IMR-90 (cell line): Measurements from ENCODE around the gene SPINT1. TPM values are rescaled to one million over a fixed set of nuclear protein-coding genes. Genes with fewer than 3 reads are reported as not detected.

Experiments used
- ATAC-seq: fragments of 200-7000 bp; cut with Tn5 transposase; 2 replicates; pipeline ENCODE4 v1.9.1; 2020; ENCODE audit warnings: low read depth, mild to moderate bottlenecking, moderate library complexity
- BruUV-seq: library from RNA; stranded (reverse); fragments of 400-500 nt; replicated peaks from 2 replicates; lab custom pipeline; 2021; lab: Mats Ljungman, UMichigan
- CTCF ChIA-PET: fragments of 300-600 bp; formaldehyde crosslinking; extraction: SDS; loops from one replicate; lab custom pipeline; 2021; ENCODE audit warnings: antibody characterized with exemption; lab: Yijun Ruan, JAX
- POLR2A ChIA-PET: fragments of 300-600 bp; sonication (Branson Sonifier 250); formaldehyde crosslinking; loops from one replicate; lab custom pipeline; 2022; ENCODE audit warnings: antibody characterized with exemption; ENCODE audit not compliant: unreplicated experiment; lab: Charles Lee
- DNase-seq: peaks from one replicate; pipeline ENCODE4 v3.0.0; 2013
- H2AFZ ChIP-seq: replicated peaks from 2 replicates; pipeline ENCODE3; 2013; ENCODE audit warnings: low read length, mild to moderate bottlenecking; ENCODE audit not compliant: poor library complexity
- H2AK5ac ChIP-seq: 2 replicates; pipeline ENCODE4 v1.6.1; 2013; ENCODE audit warnings: low read depth, low read length, inconsistent platforms
- H2AK9ac ChIP-seq: replicated peaks from 2 replicates; pipeline ENCODE3; 2013; ENCODE audit warnings: mild to moderate bottlenecking, low read depth, low read length, moderate library complexity; ENCODE audit not compliant: poor library complexity
- H2BK120ac ChIP-seq: 2 replicates; pipeline ENCODE4 v1.6.1; 2013; ENCODE audit warnings: low read depth, low read length, inconsistent platforms
- H2BK15ac ChIP-seq: 3 replicates; pipeline ENCODE4 v1.6.1; 2013; ENCODE audit warnings: low read depth, low read length, inconsistent platforms
- H2BK20ac ChIP-seq: 2 replicates; pipeline ENCODE4 v1.6.1; 2013; ENCODE audit warnings: low read depth, mild to moderate bottlenecking, inconsistent platforms, low read length, moderate library complexity
- H2BK5ac ChIP-seq: 2 replicates; pipeline ENCODE4 v1.6.1; 2013; ENCODE audit warnings: mild to moderate bottlenecking, low read depth, low read length, inconsistent platforms; ENCODE audit not compliant: poor library complexity, severe bottlenecking
- H3K14ac ChIP-seq: replicated peaks from 2 replicates; pipeline ENCODE4 v1.6.1; 2013; ENCODE audit warnings: low read depth, low read length, inconsistent platforms
- H3K18ac ChIP-seq: 2 replicates; pipeline ENCODE4 v1.6.1; 2013; ENCODE audit warnings: low read depth, low read length, control low read depth
- H3K23ac ChIP-seq: 2 replicates; pipeline ENCODE4 v1.6.1; 2013; ENCODE audit warnings: low read depth, low read length, inconsistent platforms
- H3K27ac ChIP-seq: 2 replicates; pipeline ENCODE4 v1.5.1; 2013; ENCODE audit warnings: mild to moderate bottlenecking, control low read depth, low read length; ENCODE audit not compliant: insufficient read depth
- H3K27me3 ChIP-seq: 2 replicates; pipeline ENCODE4 v1.6.1; 2013; ENCODE audit warnings: low read length; ENCODE audit not compliant: control insufficient read depth, insufficient read depth
- H3K36me3 ChIP-seq: 2 replicates; pipeline ENCODE4 v1.6.1; 2013; ENCODE audit warnings: low read length, mixed read lengths; ENCODE audit not compliant: control insufficient read depth, insufficient read depth
- H3K4ac ChIP-seq: 2 replicates; pipeline ENCODE4 v1.6.1; 2013; ENCODE audit warnings: low read depth, low read length, inconsistent platforms
- H3K4me1 ChIP-seq: 2 replicates; pipeline ENCODE4 v1.6.1; 2013; ENCODE audit warnings: low read length, mixed read lengths; ENCODE audit not compliant: control insufficient read depth, insufficient read depth
- H3K4me2 ChIP-seq: 2 replicates; pipeline ENCODE4 v1.6.1; 2013; ENCODE audit warnings: low read depth, mild to moderate bottlenecking, control low read depth, low read length, moderate library complexity
- H3K4me3 ChIP-seq: 2 replicates; pipeline ENCODE4 v1.5.1; 2013; ENCODE audit warnings: low read depth, mild to moderate bottlenecking, control low read depth, low read length, moderate library complexity; ENCODE audit not compliant: insufficient read depth
- H3K56ac ChIP-seq: 2 replicates; pipeline ENCODE4 v1.6.1; 2013; ENCODE audit warnings: low read length, inconsistent platforms; ENCODE audit not compliant: insufficient read depth; ENCODE audit errors: extremely low read depth
- H3K79me1 ChIP-seq, 2 experiments: 2 replicates each; pipeline ENCODE4 v1.6.1; 2013; ENCODE audit warnings: low read length in 2 of 2, inconsistent platforms in 1 of 2, low read depth in 1 of 2
- H3K9ac ChIP-seq: 2 replicates; pipeline ENCODE4 v1.6.1; 2013; ENCODE audit warnings: low read depth, low read length, control low read depth
- H3K9me1 ChIP-seq: 2 replicates; pipeline ENCODE4 v1.6.1; 2013; ENCODE audit warnings: low read length, inconsistent platforms; ENCODE audit not compliant: insufficient read depth
- H3K9me3 ChIP-seq: 2 replicates; pipeline ENCODE4 v1.6.1; 2013; ENCODE audit warnings: low read length; ENCODE audit not compliant: control insufficient read depth, insufficient read depth
- H4K20me1 ChIP-seq: 2 replicates; pipeline ENCODE4 v1.6.1; 2013; ENCODE audit warnings: low read length, inconsistent platforms; ENCODE audit not compliant: insufficient read depth
- H4K5ac ChIP-seq: 2 replicates; pipeline ENCODE4 v1.6.1; 2013; ENCODE audit warnings: mild to moderate bottlenecking, low read depth, low read length, control low read depth
- H4K8ac ChIP-seq, 2 experiments: 2 replicates each; pipeline ENCODE4 v1.6.1; 2013; ENCODE audit warnings: low read depth in 2 of 2, low read length in 2 of 2, control low read depth in 1 of 2, inconsistent platforms in 1 of 2
- H4K91ac ChIP-seq: 2 replicates; pipeline ENCODE4 v1.6.1; 2013; ENCODE audit warnings: low read depth, low read length, inconsistent platforms; ENCODE audit not compliant: insufficient read depth
- BHLHE40 ChIP-seq: fragments of 150-350 bp; IDR thresholded peaks from 2 replicates; pipeline ENCODE4 v1.6.1; 2016; ENCODE audit warnings: mild to moderate bottlenecking, low read depth, low read length
- CHD1 ChIP-seq: IDR thresholded peaks from 2 replicates; pipeline ENCODE4 v1.6.1; 2012; ENCODE audit warnings: low read depth, low read length, improper control_type of control experiment
- CTCF ChIP-seq: conservative IDR thresholded peaks from 2 replicates; pipeline ENCODE4 v1.5.1; 2012; ENCODE audit warnings: mild to moderate bottlenecking, low read depth, low read length, improper control_type of control experiment
- FOS ChIP-seq: fragments of 150-350 bp; IDR thresholded peaks from 2 replicates; pipeline ENCODE4 v1.6.1; 2016; ENCODE audit warnings: low read depth, low read length
- MAZ ChIP-seq: IDR thresholded peaks from 2 replicates; pipeline ENCODE4 v1.6.1; 2012; ENCODE audit warnings: low read depth, mild to moderate bottlenecking, low read length, improper control_type of control experiment, moderate library complexity, borderline replicate concordance
- MXI1 ChIP-seq: IDR thresholded peaks from 2 replicates; pipeline ENCODE4 v1.6.1; 2012; ENCODE audit warnings: low read depth, mild to moderate bottlenecking, low read length, moderate library complexity, borderline replicate concordance
- NFE2L2 ChIP-seq: fragments of 150-350 bp; IDR thresholded peaks from 2 replicates; pipeline ENCODE4 v1.6.1; 2016; ENCODE audit warnings: low read depth, mild to moderate bottlenecking, low read length
- POLR2A ChIP-seq: IDR thresholded peaks from 2 replicates; pipeline ENCODE4 v1.6.1; 2012; ENCODE audit warnings: mild to moderate bottlenecking, low read depth, low read length
- RCOR1 ChIP-seq: IDR thresholded peaks from 2 replicates; pipeline ENCODE4 v1.6.1; 2012; ENCODE audit warnings: mild to moderate bottlenecking, low read length, improper control_type of control experiment; ENCODE audit not compliant: insufficient replicate concordance
- RFX5 ChIP-seq: IDR thresholded peaks from 2 replicates; pipeline ENCODE4 v1.8.0; 2012; ENCODE audit warnings: low read depth, mild to moderate bottlenecking, low read length, moderate library complexity
- SMC3 ChIP-seq: fragments of 150-350 bp; IDR thresholded peaks from 2 replicates; pipeline ENCODE4 v1.6.1; 2016; ENCODE audit warnings: low read depth, mild to moderate bottlenecking, antibody characterized with exemption, low read length, moderate library complexity
- WGBS, 2 experiments: methylation state at CpG; one replicate each; pipeline versions ENCODE4 v1.1.5 to v1.1.7; 2013; ENCODE audit warnings: missing lambda C conversion rate in 2 of 2; ENCODE audit not compliant: insufficient read length in 1 of 2; ENCODE audit errors: extremely low coverage in 2 of 2; 5-methylcytosine and 5-hydroxymethylcytosine counted together
- dilution Hi-C: fragments of 300-500 bp; cut with HindIII; formaldehyde crosslinking; loops from one replicate; pipeline ENCODE4 v1.14.3; 2018; ENCODE audit warnings: low sequenced_read_pairs; ENCODE audit not compliant: unreplicated experiment
- in situ Hi-C: fragments of 300-500 bp; cut with MboI; formaldehyde crosslinking; loops from 3 replicates; pipeline ENCODE4 v1.14.3; 2019; ENCODE audit warnings: low sequenced_read_pairs, inconsistent platforms, mixed read lengths
- intact Hi-C: fragments of 100-400 bp; cut with micrococcal nuclease; formaldehyde crosslinking; loops from 2 replicates; pipeline ENCODE4 v1.10.0; 2022
- polyA plus RNA-seq, 3 experiments: library from polyadenylated mRNA; depleted of rRNA; stranded (reverse); fragments of >200 nt; gene quantifications; 2 replicates each; pipeline ENCODE4 v1.2.3, GENCODE V29; 2012; ENCODE audit warnings: low replicate concordance in 1 of 3
- total RNA-seq: library from RNA; depleted of rRNA; stranded (reverse); fragments of >200 nt; gene quantifications from 2 replicates; pipeline ENCODE4 v1.2.3, GENCODE V29; 2012
- TF ChIP-seq, protein P1 (sequence below): fragments of 150-350 bp; IDR thresholded peaks from 2 replicates; pipeline ENCODE4 v1.6.1; 2016; ENCODE audit warnings: low read depth, mild to moderate bottlenecking, low read length, moderate library complexity, borderline replicate concordance

Gene SPINT1
- total and polyA plus RNA-seq, 2 of the 4 experiments (the other 2 are of a cell fraction): 0.90 to 2.1 TPM

- no CpG with 5 or more reads among the region's 5 CpGs for WGBS, 2 experiments
- BruUV-seq: no TSS peak
These were observed 47.3 kb upstream of the SPINT1 start for GRCh38 chr15:40796512-40796911.

More at GRCh38 chr15:40796512-40796911, 47.3 kb upstream of the SPINT1 start:
- ChIA-PET CTCF (no interaction called here), POLR2A (no interaction called here)
- H4K20me1 ChIP-seq: peaks cover 5% of the 10 kb centered on the region; the same call in 1 of the 2 replicates
- no peaks in the 10 kb centered on the region for H3K27me3 ChIP-seq
- H4K5ac ChIP-seq: no peak overlapping the region
- H2BK15ac ChIP-seq: no peak overlapping the region
- H3K4ac ChIP-seq: no peak overlapping the region
- H3K23ac ChIP-seq: no peak overlapping the region
- no peak overlapping the region for H2AFZ ChIP-seq
- H2BK120ac ChIP-seq: no peak overlapping the region
- H3K18ac ChIP-seq: no peak overlapping the region
- ATAC-seq: no peak
- no peak overlapping the region for H3K4me2 ChIP-seq
- no peak for DNase-seq
- no peak overlapping the region for H2AK9ac ChIP-seq
- peaks cover 5% of the 10 kb centered on the region; the same call in 1 of the 2 replicates for H3K4me1 ChIP-seq
- intact Hi-C loops: no loop called here
- H4K8ac ChIP-seq: no peak overlapping the region
- no peak overlapping the region for H2BK20ac ChIP-seq
- dilution Hi-C loops: no loop called here
- in situ Hi-C loops: no loop called here
- peaks cover 36 to 58% of the 10 kb centered on the region in 2 experiments for H3K79me1 ChIP-seq
- H3K9me3 ChIP-seq: no peaks in the 10 kb centered on the region
- H2AK5ac ChIP-seq: no peak overlapping the region
- TF ChIP-seq POLR2A (no peak), RFX5 (no peak), BHLHE40 (no peak), CHD1 (no peak), MXI1 (no peak), NFE2L2 (no peak), SMC3 (no peak), MAZ (no peak), FOS (no peak), CTCF (no peak), RCOR1 (no peak)
- TF ChIP-seq, protein P1, sequence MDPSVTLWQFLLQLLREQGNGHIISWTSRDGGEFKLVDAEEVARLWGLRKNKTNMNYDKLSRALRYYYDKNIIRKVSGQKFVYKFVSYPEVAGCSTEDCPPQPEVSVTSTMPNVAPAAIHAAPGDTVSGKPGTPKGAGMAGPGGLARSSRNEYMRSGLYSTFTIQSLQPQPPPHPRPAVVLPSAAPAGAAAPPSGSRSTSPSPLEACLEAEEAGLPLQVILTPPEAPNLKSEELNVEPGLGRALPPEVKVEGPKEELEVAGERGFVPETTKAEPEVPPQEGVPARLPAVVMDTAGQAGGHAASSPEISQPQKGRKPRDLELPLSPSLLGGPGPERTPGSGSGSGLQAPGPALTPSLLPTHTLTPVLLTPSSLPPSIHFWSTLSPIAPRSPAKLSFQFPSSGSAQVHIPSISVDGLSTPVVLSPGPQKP: no peak
- H3K9me1 ChIP-seq: 0 out of 2 replicates have a peak, but pooled peaks cover 13% of the 10 kb centered on the region
- H3K36me3 ChIP-seq: peaks cover 4% of the 10 kb centered on the region; the same call in 1 of the 2 replicates
- H3K14ac ChIP-seq: no peak overlapping the region
- H2BK5ac ChIP-seq: no peak overlapping the region
- H3K9ac ChIP-seq: no peak overlapping the region
- no peak overlapping the region for H4K91ac ChIP-seq
- no peak overlapping the region for H3K56ac ChIP-seq
- H3K27ac ChIP-seq: no peak overlapping the region
- no peak overlapping the region for H3K4me3 ChIP-seq
